Panc1 (cell line): ENCODE results near the gene LRP1B. TPM values are rescaled to one million over a fixed set of nuclear protein-coding genes. Genes with fewer than 3 reads are reported as not detected.

ENCODE experiments used
- ATAC-seq: fragments of 200-7000 bp; cut with Tn5 transposase; 2 replicates; pipeline ENCODE4 v1.9.1; 2020; ENCODE audit warnings: mild to moderate bottlenecking, moderate library complexity
- BruUV-seq: library from RNA; stranded (reverse); fragments of 400-500 nt; replicated peaks from 2 replicates; lab custom pipeline; 2021; lab: Mats Ljungman, UMichigan
- CTCF ChIA-PET: fragments of 300-600 bp; sonication (Branson Sonifier 250); formaldehyde crosslinking; loops from one replicate; lab custom pipeline; 2022; ENCODE audit warnings: antibody characterized with exemption; lab: Charles Lee
- POLR2A ChIA-PET: fragments of 300-600 bp; sonication (Branson Sonifier 250); formaldehyde crosslinking; loops from one replicate; lab custom pipeline; 2022; ENCODE audit warnings: antibody characterized with exemption; lab: Charles Lee
- DNase-seq: peaks from one replicate; pipeline ENCODE4 v3.0.0-alpha.2; 2010; ENCODE audit warnings: low read depth, low spot score
- H3K27ac ChIP-seq: 2 replicates; pipeline ENCODE4 v1.5.1; 2011; ENCODE audit warnings: mild to moderate bottlenecking, low read length, inconsistent platforms
- H3K27me3 ChIP-seq: fragments of 200-500 bp; sonication (Bioruptor generic); 2 replicates; pipeline ENCODE4 v1.6.0; 2014; ENCODE audit warnings: low read length, inconsistent platforms; ENCODE audit not compliant: control insufficient read depth, insufficient read depth
- H3K36me3 ChIP-seq: fragments of 200-500 bp; sonication (Bioruptor generic); 2 replicates; pipeline ENCODE4 v1.5.1; 2014; ENCODE audit warnings: inconsistent platforms, mild to moderate bottlenecking, low read length, moderate library complexity; ENCODE audit not compliant: control insufficient read depth, insufficient read depth
- H3K4me1 ChIP-seq: 2 replicates; pipeline ENCODE4 v1.5.1; 2011; ENCODE audit warnings: inconsistent platforms, mild to moderate bottlenecking, low read length, moderate library complexity; ENCODE audit not compliant: control insufficient read depth, insufficient read depth
- H3K4me3 ChIP-seq, 2 experiments: 2 replicates each; pipeline ENCODE4 v1.5.1; 2011 to 2012; ENCODE audit warnings: low read depth in 2 of 2, low read length in 2 of 2, mild to moderate bottlenecking in 2 of 2, inconsistent platforms in 1 of 2, moderate library complexity in 1 of 2
- H3K9me3 ChIP-seq: fragments of 200-500 bp; sonication (Bioruptor generic); 2 replicates; pipeline ENCODE4 v1.5.1; 2014; ENCODE audit warnings: low read depth, mild to moderate bottlenecking, inconsistent platforms, low read length, moderate library complexity; ENCODE audit not compliant: control insufficient read depth, insufficient read depth
- POLR2AphosphoS5 ChIP-seq: IDR thresholded peaks from 2 replicates; pipeline ENCODE4 v1.6.1; 2012; ENCODE audit warnings: mild to moderate bottlenecking, low read depth, low read length, moderate library complexity
- REST ChIP-seq, 2 experiments: IDR thresholded peaks; 2 replicates each; pipeline ENCODE4 v1.6.1; 2011 to 2012; ENCODE audit warnings: low read depth in 2 of 2, control low read depth in 1 of 2, low read length in 1 of 2, mild to moderate bottlenecking in 1 of 2, moderate library complexity in 1 of 2; ENCODE audit not compliant: insufficient read depth in 1 of 2
- SIN3A ChIP-seq: IDR thresholded peaks from 2 replicates; pipeline ENCODE4 v1.6.1; 2012; ENCODE audit warnings: low read depth, mild to moderate bottlenecking, low read length, moderate library complexity, borderline replicate concordance; ENCODE audit not compliant: insufficient read depth
- TCF7L2 ChIP-seq: IDR thresholded peaks from 2 replicates; pipeline ENCODE4 v1.6.1; 2011; ENCODE audit warnings: mild to moderate bottlenecking, low read depth, low read length, inconsistent platforms
- in situ Hi-C: cut with HindIII; loops from 2 replicates; pipeline ENCODE4 v1.10.0; 2016; ENCODE audit warnings: low sequenced_read_pairs, low pct_unique_long_range_greater_than_20kb
- intact Hi-C: fragments of 100-400 bp; cut with micrococcal nuclease; formaldehyde crosslinking; loops from one replicate; pipeline ENCODE4 v1.10.0; 2022; ENCODE audit not compliant: unreplicated experiment
- total RNA-seq: library from RNA; stranded (reverse); gene quantifications from one replicate; pipeline ENCODE4 v1.2.1, GENCODE V29; 2021; ENCODE audit not compliant: unreplicated experiment
- TF ChIP-seq, protein P1 (sequence below): fragments of 450-650 bp; IDR thresholded peaks from 2 replicates; pipeline ENCODE4 v1.5.1; 2017; ENCODE audit warnings: mild to moderate bottlenecking

The LRP1B gene
- total RNA-seq, 1 experiment from 2014 or later, result 0.54 TPM

DNA sequence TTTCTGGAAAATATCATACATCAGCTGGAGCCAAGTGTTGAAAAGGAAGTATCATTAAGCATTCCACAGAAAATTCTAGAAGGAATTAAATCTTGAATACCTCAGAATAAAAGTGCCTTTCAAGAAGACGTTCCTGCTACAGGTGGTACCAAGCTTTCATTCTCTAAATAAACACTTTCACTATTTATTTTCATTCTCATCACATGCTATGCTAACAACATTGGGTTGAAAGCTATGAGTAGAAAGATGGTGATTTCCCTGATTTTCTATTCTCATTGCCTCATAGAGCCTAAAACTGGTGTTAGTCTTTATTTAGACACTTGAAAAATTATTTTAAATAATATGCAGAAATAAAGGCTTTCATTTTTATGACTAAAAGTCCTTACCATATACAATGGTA is 324.7 kb downstream of the LRP1B start:
- no peak overlapping the region for H3K4me3 ChIP-seq
- intact Hi-C loops (no loop called here), in situ Hi-C loops (no loop called here)
- DNase-seq, result no peak
- CTCF ChIA-PET, result no interaction called here
- H3K27me3 ChIP-seq, result no peaks in the 10 kb centered on the region
- no peak overlapping the region for H3K27ac ChIP-seq
- TF ChIP-seq TCF7L2, result no peak
- TF ChIP-seq REST (IDR thresholded peaks at IDR 0.05; ENCODE audit: insufficient read depth in 1 of 2, low read depth in 2 of 2, low read length in 1 of 2), result no peak
- ATAC-seq, result no peak
- H3K9me3 ChIP-seq, result no peaks in the 10 kb centered on the region
- POLR2A ChIA-PET, result no interaction called here
- no TSS peak for BruUV-seq
- H3K4me1 ChIP-seq, result no peaks in the 10 kb centered on the region
- no peaks in the 10 kb centered on the region for H3K36me3 ChIP-seq

DNA sequence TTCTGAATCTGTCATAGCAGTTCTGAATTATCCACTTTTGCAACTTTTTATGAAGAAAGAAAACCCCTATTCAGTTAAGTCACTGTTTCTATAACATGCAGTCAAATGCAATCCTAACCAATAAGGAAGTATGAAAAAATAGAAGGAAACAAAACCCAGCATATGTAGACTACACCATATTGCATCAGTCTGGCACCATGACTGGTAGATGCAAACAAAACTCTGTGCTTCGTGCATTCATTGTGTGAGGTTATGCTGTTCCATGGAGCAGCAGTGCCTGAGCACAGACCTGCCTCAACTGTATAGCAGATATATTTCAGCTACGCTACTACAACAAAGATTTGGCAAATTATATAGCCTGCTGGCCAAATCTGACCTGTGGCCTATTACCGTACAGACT is 325.5 kb downstream of the LRP1B start:
- H3K4me3 ChIP-seq, result no peak overlapping the region
- BruUV-seq, result no TSS peak
- no peaks in the 10 kb centered on the region for H3K36me3 ChIP-seq
- DNase-seq (no peak), ATAC-seq (no peak)
- in situ Hi-C loops (no loop called here), intact Hi-C loops (no loop called here)
- POLR2A ChIA-PET, result no interaction called here
- H3K27ac ChIP-seq, result no peak overlapping the region
- no peaks in the 10 kb centered on the region for H3K9me3 ChIP-seq
- no peaks in the 10 kb centered on the region for H3K4me1 ChIP-seq
- H3K27me3 ChIP-seq, result no peaks in the 10 kb centered on the region
- TF ChIP-seq POLR2AphosphoS5 (no peak), TCF7L2 (no peak), SIN3A (no peak), REST (IDR thresholded peaks at IDR 0.05; ENCODE audit: insufficient read depth in 1 of 2, low read depth in 2 of 2, low read length in 1 of 2) (no peak)
- TF ChIP-seq, protein P1, sequence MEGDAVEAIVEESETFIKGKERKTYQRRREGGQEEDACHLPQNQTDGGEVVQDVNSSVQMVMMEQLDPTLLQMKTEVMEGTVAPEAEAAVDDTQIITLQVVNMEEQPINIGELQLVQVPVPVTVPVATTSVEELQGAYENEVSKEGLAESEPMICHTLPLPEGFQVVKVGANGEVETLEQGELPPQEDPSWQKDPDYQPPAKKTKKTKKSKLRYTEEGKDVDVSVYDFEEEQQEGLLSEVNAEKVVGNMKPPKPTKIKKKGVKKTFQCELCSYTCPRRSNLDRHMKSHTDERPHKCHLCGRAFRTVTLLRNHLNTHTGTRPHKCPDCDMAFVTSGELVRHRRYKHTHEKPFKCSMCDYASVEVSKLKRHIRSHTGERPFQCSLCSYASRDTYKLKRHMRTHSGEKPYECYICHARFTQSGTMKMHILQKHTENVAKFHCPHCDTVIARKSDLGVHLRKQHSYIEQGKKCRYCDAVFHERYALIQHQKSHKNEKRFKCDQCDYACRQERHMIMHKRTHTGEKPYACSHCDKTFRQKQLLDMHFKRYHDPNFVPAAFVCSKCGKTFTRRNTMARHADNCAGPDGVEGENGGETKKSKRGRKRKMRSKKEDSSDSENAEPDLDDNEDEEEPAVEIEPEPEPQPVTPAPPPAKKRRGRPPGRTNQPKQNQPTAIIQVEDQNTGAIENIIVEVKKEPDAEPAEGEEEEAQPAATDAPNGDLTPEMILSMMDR, result no peak
- CTCF ChIA-PET, result no interaction called here
